HEK293 (cell line): Measurements from ENCODE around the gene HPRT1.

ENCODE experiments used
- REPIN1 ChIP-seq: fragments of 450-650 bp; formaldehyde crosslinking; IDR thresholded peaks from 2 replicates; pipeline ENCODE4 v1.5.1; 2017; ENCODE audit warnings: missing biosample characterization, missing genetic modification characterization, low read depth
- ZBTB20 ChIP-seq: fragments of 450-650 bp; formaldehyde crosslinking; IDR thresholded peaks from 2 replicates; pipeline ENCODE4 v1.5.1; 2016; ENCODE audit warnings: missing biosample characterization, missing genetic modification characterization
- ZNF121 ChIP-seq: fragments of 450-650 bp; formaldehyde crosslinking; IDR thresholded peaks from 2 replicates; pipeline ENCODE4 v1.5.1; 2016; ENCODE audit warnings: missing biosample characterization, missing genetic modification characterization
- ZNF133 ChIP-seq: fragments of 450-650 bp; formaldehyde crosslinking; IDR thresholded peaks from 2 replicates; pipeline ENCODE4 v1.5.1; 2016; ENCODE audit warnings: missing biosample characterization, missing genetic modification characterization
- ZNF670 ChIP-seq: fragments of 450-650 bp; formaldehyde crosslinking; IDR thresholded peaks from 2 replicates; pipeline ENCODE4 v1.5.1; 2016; ENCODE audit warnings: missing biosample characterization, missing genetic modification characterization, low read depth
- ZNF768 ChIP-seq: fragments of 450-650 bp; formaldehyde crosslinking; IDR thresholded peaks from 2 replicates; pipeline ENCODE4 v1.5.1; 2018; ENCODE audit warnings: missing biosample characterization, mild to moderate bottlenecking, missing genetic modification characterization
- TF ChIP-seq, protein P1 (sequence below): fragments of 450-650 bp; formaldehyde crosslinking; IDR thresholded peaks from 2 replicates; pipeline ENCODE4 v1.5.1; 2016; ENCODE audit warnings: missing biosample characterization, missing genetic modification characterization, borderline replicate concordance
- TF ChIP-seq, protein P2 (sequence below): fragments of 450-650 bp; formaldehyde crosslinking; IDR thresholded peaks from 2 replicates; pipeline ENCODE4 v1.5.1; 2016; ENCODE audit warnings: missing biosample characterization, missing genetic modification characterization
- TF ChIP-seq, protein P3 (sequence below): fragments of 450-650 bp; formaldehyde crosslinking; IDR thresholded peaks from 2 replicates; pipeline ENCODE4 v1.5.1; 2016; ENCODE audit warnings: missing biosample characterization, missing genetic modification characterization
- TF ChIP-seq, protein P4 (sequence below): fragments of 450-650 bp; formaldehyde crosslinking; IDR thresholded peaks from 2 replicates; pipeline ENCODE4 v1.5.1; 2016; ENCODE audit warnings: missing biosample characterization, missing genetic modification characterization, low read depth
- TF ChIP-seq, protein P5 (sequence below): fragments of 450-650 bp; formaldehyde crosslinking; IDR thresholded peaks from 2 replicates; pipeline ENCODE4 v1.5.1; 2017; ENCODE audit warnings: missing biosample characterization, missing genetic modification characterization

DNA sequence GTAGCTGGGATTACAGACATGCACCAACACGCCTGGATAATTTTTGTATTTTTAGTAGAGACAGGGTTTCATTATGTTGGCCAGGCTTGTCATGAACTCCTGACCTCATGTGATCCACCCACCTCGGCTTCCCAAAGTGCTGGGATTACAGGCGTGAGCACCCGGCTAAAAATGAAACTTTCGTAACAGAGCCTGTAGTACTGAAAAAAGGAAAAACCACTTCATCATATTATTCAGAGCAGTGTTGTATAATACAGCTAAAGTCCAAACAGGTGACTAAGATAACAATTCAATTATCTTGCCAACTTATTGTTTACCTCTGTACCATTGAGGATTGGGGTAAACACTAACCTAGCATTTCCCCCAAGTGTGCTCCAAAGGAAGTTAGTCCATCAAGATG, 43.9 kb upstream of the HPRT1 start:
- TF ChIP-seq, protein P1, sequence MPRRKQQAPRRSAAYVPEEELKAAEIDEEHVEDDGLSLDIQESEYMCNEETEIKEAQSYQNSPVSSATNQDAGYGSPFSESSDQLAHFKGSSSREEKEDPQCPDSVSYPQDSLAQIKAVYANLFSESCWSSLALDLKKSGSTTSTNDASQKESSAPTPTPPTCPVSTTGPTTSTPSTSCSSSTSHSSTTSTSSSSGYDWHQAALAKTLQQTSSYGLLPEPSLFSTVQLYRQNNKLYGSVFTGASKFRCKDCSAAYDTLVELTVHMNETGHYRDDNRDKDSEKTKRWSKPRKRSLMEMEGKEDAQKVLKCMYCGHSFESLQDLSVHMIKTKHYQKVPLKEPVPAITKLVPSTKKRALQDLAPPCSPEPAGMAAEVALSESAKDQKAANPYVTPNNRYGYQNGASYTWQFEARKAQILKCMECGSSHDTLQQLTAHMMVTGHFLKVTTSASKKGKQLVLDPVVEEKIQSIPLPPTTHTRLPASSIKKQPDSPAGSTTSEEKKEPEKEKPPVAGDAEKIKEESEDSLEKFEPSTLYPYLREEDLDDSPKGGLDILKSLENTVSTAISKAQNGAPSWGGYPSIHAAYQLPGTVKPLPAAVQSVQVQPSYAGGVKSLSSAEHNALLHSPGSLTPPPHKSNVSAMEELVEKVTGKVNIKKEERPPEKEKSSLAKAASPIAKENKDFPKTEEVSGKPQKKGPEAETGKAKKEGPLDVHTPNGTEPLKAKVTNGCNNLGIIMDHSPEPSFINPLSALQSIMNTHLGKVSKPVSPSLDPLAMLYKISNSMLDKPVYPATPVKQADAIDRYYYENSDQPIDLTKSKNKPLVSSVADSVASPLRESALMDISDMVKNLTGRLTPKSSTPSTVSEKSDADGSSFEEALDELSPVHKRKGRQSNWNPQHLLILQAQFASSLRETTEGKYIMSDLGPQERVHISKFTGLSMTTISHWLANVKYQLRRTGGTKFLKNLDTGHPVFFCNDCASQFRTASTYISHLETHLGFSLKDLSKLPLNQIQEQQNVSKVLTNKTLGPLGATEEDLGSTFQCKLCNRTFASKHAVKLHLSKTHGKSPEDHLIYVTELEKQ (tag by site-specific recombination) = no peak
- no peak for TF ChIP-seq ZNF768 (tag by site-specific recombination)
- TF ChIP-seq, protein P2, sequence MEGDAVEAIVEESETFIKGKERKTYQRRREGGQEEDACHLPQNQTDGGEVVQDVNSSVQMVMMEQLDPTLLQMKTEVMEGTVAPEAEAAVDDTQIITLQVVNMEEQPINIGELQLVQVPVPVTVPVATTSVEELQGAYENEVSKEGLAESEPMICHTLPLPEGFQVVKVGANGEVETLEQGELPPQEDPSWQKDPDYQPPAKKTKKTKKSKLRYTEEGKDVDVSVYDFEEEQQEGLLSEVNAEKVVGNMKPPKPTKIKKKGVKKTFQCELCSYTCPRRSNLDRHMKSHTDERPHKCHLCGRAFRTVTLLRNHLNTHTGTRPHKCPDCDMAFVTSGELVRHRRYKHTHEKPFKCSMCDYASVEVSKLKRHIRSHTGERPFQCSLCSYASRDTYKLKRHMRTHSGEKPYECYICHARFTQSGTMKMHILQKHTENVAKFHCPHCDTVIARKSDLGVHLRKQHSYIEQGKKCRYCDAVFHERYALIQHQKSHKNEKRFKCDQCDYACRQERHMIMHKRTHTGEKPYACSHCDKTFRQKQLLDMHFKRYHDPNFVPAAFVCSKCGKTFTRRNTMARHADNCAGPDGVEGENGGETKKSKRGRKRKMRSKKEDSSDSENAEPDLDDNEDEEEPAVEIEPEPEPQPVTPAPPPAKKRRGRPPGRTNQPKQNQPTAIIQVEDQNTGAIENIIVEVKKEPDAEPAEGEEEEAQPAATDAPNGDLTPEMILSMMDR = no peak
- no peak for TF ChIP-seq ZNF121 (tag by site-specific recombination)
- TF ChIP-seq ZBTB20 (tag by site-specific recombination) = no peak
- TF ChIP-seq, protein P3, sequence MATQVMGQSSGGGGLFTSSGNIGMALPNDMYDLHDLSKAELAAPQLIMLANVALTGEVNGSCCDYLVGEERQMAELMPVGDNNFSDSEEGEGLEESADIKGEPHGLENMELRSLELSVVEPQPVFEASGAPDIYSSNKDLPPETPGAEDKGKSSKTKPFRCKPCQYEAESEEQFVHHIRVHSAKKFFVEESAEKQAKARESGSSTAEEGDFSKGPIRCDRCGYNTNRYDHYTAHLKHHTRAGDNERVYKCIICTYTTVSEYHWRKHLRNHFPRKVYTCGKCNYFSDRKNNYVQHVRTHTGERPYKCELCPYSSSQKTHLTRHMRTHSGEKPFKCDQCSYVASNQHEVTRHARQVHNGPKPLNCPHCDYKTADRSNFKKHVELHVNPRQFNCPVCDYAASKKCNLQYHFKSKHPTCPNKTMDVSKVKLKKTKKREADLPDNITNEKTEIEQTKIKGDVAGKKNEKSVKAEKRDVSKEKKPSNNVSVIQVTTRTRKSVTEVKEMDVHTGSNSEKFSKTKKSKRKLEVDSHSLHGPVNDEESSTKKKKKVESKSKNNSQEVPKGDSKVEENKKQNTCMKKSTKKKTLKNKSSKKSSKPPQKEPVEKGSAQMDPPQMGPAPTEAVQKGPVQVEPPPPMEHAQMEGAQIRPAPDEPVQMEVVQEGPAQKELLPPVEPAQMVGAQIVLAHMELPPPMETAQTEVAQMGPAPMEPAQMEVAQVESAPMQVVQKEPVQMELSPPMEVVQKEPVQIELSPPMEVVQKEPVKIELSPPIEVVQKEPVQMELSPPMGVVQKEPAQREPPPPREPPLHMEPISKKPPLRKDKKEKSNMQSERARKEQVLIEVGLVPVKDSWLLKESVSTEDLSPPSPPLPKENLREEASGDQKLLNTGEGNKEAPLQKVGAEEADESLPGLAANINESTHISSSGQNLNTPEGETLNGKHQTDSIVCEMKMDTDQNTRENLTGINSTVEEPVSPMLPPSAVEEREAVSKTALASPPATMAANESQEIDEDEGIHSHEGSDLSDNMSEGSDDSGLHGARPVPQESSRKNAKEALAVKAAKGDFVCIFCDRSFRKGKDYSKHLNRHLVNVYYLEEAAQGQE (tag by site-specific recombination) = no peak
- TF ChIP-seq ZNF670 (tag by site-specific recombination) = no peak
- TF ChIP-seq, protein P4, sequence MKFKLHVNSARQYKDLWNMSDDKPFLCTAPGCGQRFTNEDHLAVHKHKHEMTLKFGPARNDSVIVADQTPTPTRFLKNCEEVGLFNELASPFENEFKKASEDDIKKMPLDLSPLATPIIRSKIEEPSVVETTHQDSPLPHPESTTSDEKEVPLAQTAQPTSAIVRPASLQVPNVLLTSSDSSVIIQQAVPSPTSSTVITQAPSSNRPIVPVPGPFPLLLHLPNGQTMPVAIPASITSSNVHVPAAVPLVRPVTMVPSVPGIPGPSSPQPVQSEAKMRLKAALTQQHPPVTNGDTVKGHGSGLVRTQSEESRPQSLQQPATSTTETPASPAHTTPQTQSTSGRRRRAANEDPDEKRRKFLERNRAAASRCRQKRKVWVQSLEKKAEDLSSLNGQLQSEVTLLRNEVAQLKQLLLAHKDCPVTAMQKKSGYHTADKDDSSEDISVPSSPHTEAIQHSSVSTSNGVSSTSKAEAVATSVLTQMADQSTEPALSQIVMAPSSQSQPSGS = no peak
- TF ChIP-seq, protein P5, sequence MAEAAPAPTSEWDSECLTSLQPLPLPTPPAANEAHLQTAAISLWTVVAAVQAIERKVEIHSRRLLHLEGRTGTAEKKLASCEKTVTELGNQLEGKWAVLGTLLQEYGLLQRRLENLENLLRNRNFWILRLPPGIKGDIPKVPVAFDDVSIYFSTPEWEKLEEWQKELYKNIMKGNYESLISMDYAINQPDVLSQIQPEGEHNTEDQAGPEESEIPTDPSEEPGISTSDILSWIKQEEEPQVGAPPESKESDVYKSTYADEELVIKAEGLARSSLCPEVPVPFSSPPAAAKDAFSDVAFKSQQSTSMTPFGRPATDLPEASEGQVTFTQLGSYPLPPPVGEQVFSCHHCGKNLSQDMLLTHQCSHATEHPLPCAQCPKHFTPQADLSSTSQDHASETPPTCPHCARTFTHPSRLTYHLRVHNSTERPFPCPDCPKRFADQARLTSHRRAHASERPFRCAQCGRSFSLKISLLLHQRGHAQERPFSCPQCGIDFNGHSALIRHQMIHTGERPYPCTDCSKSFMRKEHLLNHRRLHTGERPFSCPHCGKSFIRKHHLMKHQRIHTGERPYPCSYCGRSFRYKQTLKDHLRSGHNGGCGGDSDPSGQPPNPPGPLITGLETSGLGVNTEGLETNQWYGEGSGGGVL = no peak
- no peak for TF ChIP-seq ZNF133 (tag by site-specific recombination)
- no peak for TF ChIP-seq REPIN1 (tag by site-specific recombination)
